HuH-7 (cell line): ENCODE measurements around the gene PGAP3.

Source experiments
- DNase-seq: peaks from one replicate; pipeline ENCODE4 v3.0.0; 2011; ENCODE audit warnings: low spot score

Gene PGAP3

DNA sequence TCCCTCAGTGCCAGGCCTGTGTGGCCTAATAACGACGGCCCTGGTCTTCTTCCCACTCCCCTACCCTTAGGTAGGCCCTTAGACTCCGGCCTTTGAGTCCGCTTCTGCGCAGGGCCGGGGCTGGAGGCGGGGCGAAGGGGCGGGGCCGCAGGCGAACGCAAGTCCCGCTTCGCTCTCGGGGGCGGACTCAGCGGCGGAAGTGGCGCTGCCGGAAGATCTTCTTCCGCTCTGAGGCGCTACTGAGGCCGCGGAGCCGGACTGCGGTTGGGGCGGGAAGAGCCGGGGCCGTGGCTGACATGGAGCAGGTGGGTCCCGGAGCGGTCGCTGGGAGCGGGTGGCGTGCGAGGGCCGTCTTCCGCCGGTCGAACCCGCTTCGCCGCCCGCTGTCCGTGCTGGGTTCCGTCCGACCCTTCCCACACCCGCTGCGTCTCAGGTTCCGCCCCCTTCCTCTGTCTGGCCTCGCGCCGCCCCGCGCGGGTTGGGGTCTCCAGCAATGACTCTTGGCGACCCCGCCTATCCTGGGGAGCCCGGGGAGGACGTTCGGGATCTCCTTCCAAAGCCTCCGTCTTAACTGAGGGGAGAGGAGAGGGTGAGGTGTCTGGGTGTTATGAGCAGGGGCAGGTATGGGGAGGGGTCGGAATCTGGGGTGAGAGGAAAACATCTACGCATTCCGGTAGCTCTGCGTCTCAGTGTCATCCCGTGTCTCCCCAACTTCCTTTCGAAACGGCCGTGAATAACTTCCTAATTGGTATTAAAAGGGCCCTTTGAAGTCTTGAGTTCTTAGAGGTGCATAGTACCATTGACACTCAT is 50.7 kb downstream of the PGAP3 start, which contains the start of gene STARD3:
STARD3 (plus strand) TSS at position 218 of the 810 bp plus-strand sequence. CDS start 16,388 bp downstream, outside the sequence.
- peak; percentile 91 for DNase-seq

DNA sequence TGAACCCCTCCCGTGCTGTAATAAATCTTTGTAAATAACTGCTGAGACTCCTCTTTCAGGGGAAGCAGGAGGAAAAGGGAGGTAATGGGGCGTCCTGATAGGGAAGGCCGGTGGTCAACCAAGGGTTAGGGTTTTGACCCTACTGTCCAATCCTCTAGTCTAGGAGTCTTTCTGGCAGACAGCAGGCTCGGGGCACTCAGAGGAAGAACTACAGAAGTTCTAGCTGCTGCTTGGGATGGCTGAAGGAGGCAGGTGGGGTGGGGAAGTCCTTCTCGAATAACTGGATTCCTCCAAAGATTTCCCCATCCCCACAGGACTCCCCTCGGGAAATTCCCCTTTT is 51.3 kb downstream of the PGAP3 start:
- no peak for DNase-seq

DNA sequence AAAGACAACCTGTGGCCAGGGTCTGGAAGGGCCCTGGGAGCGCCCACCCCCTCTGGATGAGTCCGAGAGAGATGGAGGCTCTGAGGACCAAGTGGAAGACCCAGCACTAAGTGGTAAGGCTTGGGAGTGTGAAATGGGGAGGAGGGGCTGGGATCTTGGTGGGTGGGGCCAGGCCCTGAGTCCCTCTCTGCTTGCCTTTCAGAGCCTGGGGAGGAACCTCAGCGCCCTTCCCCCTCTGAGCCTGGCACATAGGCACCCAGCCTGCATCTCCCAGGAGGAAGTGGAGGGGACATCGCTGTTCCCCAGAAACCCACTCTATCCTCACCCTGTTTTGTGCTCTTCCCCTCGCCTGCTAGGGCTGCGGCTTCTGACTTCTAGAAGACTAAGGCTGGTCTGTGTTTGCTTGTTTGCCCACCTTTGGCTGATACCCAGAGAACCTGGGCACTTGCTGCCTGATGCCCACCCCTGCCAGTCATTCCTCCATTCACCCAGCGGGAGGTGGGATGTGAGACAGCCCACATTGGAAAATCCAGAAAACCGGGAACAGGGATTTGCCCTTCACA is 52.2 kb downstream of the PGAP3 start:
- no peak for DNase-seq

DNA sequence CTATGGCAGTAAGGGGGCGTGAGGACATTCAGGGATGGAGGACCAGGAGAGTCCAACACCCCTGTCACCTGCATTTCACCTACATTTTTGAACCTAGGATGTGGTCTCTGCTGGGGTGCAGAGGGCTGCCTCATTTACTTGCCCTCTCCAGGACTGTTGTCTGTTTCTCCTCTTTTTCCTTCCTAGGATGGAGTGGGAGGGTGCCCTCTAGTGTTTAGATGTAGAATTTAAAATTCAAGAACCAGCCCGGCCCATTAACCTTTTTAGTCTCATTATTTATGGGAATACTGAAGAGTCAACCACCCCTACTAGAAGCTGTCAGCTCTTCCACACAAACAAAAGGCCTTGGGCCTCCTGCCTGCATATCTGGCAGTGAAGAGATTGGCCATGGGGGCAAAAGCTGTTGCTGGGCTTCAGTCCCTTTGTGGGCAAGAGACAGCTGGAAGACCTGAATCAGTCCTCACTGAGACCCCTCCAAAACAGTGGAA is 53.4 kb downstream of the PGAP3 start:
- DNase-seq, result peak; percentile 57

DNA sequence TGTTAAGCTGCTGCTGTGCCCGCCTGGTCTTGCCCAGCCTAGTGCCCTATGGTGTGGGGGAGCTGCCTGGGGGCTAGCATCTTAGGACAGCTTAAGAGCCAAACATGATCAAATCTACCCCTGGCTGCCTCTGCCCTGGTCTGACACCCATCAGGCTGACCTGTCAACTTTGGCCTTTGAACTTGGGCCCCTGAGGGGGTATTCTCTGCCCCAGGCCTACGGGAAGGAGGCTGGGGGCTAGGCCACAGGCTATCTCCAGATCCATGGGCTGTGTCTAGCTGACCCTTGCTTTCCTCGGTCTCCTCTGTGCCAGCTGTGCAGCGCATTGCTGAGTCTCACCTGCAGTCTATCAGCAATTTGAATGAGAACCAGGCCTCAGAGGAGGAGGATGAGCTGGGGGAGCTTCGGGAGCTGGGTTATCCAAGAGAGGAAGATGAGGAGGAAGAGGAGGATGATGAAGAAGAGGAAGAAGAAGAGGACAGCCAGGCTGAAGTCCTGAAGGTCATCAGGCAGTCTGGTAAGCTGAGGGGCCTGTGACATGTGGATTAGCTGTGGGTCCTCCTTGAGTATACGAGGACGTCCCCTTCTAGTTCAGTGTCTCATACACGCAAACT is 54.2 kb downstream of the PGAP3 start:
- DNase-seq, result no peak

DNA sequence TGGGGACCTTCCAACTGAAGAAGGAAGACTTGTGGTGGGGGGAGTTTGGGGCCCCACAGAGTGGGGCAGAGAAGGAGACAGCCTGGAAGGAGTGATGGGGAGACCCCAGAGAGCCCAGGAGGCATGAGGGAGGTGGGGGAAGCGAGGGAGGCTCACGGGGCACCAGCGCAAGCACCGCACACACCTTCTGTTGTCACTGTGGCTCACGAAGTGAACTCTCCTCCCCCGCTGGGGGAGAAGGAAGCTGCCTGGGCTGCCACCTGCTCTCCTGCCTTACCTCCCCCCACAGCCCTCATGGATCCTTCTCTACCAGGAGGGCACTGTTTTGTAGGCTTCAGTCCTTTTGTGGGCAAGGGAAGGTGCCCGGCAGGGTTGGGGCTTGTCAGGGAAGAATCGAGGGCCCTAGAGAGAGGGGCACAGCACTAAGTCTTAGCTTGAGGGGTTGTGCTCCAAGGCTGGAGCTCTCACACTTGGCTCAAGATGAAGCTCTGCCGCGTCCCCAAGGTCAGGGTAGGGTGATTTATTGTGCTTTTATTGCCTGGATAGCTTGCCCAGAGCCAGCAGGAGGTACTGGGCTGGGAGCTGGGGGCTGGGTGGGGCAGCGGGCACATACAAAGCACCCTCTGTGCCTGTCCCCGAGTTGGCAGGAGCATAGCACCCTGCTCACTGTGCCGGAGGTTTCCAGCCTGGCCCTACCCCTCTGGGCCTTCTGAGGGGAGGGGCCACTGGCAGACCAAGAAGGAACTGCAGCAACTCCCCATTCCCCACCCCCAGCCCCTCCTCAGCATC is 55.5 kb downstream of the PGAP3 start:
- DNase-seq, result no peak

DNA sequence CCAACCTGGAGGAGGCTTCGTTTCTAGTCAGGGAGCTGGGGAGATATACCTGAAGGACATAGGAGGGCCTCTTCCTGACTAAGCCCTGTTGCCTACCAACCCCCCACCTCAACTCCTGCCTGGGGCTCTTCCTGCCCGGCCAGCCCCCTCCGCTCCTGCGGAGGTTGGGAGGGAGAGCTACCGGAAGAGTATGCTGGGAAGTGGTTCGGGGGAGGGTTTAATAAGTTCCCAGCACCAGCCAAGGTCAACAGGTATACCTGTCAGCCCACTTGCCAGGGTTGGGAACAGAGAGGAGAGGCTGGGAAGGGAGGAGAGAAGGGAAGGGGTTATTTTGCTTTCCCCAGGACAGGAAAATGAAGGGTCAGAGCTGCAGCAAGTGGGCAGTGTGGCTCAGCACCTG is 56.5 kb downstream of the PGAP3 start:
- DNase-seq, result no peak

DNA sequence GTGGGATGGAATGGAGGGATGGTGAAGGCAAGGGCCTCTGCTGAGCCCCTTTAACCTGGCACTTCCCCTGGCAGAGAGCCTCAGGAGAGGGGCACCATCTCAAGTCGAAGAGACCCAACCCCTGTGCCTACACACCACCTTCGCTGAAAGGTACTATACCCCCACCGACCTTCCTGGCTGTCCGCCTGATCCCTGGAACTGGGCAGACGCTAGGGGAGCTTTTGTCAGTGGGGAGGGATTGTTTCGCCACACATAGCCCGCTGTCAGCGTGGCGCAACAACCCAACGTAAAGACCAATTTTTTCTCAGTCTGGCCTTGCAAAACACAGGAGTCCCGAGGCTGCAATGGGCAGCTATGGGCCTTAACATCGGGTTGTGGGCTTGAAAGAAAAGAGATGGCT is 58.0 kb downstream of the PGAP3 start:
- no peak for DNase-seq

DNA sequence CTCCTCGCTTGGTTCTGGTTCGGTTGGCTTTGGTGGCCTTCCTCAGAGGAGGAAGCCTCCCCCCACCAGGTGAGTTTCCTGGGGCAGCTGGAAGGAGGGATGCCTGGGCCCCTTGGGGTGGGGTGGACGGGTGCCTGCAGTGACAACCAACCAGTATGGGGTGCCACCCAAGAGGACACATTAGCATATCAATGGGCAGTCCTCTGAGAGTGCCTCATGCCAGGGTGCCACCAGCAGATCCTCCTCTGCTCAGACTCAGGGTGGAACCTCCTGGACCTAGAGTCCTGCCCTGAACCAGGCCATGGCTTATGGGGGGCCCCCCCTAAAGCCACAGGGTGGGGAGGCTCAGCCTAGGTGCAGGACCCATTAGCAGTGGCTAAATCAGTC is 58.4 kb downstream of the PGAP3 start:
- no peak for DNase-seq

DNA sequence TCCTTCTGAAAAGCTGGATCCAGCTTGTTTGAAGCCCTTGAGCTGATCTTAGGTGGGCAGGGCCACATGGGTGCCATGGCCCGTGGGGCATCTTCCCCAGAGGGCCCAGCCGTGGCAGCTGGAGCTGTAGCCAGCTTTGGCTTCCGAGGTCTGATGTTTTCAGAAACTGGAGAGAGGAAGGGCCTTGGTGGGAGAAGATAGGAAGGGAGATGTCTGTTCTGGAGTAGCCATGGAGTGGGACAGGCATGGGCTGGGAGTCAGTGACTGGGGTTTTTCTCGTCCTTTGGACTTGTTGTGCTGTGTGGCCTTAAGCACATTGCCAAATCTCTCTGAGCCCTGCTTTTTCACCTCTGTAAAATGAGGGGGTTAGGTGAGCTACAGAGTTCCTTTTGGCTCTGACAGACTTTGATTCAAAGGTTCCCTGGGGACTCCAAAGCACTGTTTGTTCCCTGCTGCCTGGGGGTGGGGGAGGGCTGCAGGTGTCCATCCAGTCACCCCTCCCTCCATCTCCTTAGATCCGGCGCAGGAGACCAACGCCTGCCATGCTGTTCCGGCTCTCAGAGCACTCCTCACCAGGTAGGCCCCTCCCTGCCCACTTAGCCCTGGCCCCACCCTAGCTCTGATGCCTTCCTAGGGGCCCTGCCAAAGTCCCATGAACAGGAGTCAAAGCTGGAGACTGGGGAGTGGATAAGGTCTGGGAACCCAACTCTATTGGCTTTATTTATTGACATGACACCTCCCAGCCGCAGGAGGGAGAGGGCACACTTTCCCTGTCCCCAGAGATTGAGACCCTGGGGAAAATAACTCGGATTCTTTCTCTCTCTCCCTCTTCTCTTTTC is 59.0 kb downstream of the PGAP3 start:
- no peak for DNase-seq

DNA sequence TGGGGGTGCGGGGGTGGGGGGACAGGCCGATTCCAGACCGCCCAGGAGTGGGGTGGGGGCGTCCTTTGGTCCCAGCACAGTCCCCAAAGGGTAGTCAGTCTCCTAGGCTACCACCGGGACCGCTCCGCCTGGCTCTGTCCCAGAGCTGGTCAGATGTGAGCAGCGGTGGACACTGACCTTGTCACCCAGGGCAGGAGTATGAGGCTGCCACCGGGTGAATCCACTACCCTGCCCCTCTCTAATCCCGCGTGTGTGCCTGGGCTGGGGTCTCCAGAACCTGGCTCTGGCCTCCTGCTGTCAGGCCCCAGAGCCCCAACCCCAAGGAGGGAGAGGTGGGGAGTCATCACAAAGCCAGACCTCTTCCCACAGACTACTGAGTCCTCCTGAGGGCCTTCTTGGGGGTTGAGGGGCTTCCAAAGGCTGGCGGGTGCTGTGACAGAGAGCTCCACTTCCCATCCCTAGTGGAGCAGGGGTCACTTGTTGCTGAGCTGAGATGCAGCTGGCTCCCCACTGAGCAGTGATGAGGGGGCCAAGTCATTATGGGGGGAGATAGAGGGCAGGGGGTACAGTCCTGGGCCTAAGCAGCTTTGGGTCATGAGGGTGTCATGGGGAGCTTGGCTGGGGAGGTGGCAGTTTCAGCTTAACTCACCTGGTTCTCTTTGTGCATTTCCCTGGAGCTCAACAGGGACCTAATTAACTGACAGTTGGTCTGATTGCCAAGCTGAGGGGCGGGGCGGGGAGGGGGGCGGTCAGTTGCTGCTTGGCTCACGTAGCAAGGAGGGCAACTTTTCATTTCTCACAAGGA is 59.9 kb downstream of the PGAP3 start:
- no peak for DNase-seq

DNA sequence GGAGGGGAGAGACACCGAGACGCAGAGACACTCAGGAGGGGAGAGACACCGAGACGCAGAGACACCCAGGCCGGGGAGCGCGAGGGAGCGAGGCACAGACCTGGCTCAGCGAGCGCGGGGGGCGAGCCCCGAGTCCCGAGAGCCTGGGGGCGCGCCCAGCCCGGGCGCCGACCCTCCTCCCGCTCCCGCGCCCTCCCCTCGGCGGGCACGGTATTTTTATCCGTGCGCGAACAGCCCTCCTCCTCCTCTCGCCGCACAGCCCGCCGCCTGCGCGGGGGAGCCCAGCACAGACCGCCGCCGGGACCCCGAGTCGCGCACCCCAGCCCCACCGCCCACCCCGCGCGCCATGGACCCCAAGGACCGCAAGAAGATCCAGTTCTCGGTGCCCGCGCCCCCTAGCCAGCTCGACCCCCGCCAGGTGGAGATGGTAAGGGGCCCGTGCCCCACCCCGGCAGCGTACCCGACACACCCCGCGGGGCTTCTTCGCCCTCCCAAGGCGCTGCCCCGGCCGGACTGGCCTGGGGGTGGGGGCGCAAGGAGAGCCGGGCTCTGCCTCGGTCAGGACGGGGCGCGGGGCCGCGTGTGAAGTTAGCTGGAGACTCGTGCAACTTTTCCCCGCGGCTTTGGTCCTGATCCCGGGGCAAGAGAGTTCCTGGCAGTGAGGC is 60.7 kb downstream of the PGAP3 start:
- DNase-seq, result no peak

DNA sequence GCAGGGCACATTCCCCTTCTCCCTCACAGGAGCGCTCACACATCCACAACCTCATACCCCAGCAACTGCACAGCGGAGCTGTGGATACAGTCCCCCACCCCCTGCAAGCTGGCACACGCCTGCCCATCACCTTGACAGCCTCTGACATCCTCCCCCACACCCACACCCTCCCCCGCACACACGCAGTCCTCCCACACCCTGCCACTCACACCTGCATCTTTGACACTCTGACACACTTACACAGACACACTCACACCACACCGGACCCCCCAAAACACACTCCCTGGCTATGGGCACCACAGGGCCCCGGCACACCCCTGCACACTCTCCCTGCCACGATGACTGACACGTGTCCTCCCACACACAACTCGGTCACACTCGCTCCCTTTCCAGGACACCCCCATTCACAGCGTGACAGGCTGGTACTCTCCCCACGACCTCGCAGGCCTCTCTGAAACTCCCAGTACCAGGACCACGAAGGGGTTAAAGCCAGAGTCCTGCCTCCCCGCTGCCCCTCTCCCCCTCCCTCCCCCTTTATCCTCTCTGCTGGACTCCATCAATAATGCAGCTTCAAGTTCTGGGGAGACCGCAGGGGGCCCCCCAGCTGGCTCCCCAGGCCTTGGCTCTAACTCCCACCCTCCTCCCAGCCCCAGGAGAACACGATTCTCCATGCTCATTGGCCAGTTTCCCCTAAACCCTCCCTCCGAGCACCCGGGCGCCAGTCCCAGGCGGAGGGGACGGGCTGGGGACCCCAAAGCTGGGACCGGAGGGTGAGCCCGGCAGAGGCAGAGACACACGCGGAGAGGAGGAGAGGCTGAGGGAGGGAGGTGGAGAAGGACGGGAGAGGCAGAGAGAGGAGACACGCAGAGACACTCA is 61.4 kb downstream of the PGAP3 start, which contains the start of gene PPP1R1B:
PPP1R1B (plus strand) TSS at position 782 of the 876 bp plus-strand sequence. CDS start 441 bp downstream, outside the sequence.
- no peak for DNase-seq

DNA sequence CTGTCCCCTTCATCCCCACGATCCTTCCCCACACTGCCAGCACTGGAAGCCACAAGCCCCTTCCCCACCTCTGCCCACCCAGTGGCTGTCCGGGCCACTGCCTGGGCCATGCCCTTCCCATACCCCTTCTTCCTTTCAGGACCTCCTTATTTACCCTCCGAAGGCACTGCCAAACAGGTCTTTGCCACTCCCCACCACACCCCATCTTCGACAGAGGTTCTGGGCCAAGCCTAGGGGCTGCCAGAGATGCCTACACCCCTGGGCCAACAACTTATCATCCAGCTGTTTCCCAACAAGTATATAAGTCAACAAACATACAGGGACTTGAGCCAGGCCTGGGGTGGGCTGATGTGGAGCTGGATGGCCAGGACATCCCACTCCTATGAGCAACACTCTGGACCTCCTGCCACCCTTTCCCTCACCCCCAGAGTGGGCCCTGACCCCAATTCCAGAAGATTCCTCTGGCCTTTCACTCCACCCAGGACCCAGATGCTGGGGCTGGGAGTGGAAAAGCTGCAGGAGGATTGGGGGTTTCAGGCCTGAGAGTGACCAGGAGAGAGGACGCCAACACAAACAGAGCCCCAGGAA is 62.6 kb downstream of the PGAP3 start:
- DNase-seq, result no peak

DNA sequence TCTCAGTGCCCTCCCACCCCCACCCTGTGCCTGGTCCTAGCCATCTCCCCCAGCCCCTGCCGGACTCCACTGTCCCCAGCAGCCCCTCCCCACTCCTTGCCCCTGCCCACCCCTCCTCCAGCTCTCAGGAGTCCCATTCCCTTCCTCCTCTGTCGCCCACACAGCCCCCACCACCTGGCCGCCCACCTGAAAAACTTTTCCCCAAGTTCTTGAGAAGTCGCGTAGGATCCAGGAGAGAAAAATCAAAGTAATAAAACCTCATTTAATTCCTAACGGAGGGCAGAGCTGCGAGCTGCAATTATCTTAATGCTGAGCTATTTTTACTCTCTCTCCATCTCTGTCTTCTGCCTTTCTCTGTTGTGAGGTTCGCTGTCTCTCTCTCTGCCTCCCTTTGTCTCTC is 63.5 kb downstream of the PGAP3 start:
- no peak for DNase-seq

DNA sequence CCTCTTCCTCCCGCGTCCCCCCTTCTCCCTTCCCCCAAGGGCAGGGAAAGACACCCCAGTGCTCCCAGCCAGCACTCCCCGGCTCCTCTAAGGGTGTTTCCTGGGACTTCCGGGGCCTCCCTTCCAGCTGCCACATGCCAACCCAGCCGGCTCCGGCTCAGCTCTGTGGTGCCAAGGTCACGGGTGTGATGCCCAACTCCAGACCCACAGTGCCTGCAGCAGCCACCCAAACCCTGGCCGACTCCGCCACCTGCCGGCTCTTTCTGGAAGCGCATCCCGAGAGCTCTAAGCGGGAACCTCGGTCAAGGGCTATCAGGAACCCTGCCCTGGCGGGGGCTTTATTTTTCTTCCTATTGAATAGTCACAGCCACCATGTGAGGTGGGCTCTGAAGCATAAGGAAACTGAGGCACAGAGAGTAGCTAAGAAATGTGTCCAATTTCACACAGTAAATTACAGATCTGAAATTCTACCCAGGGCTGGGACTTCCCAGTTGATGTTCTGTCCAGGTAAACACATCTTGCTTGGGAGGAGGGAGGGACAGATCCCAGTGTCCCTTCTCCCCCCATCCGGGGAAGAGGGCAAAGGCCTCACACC is 64.4 kb downstream of the PGAP3 start:
- DNase-seq, result peak; percentile 86

DNA sequence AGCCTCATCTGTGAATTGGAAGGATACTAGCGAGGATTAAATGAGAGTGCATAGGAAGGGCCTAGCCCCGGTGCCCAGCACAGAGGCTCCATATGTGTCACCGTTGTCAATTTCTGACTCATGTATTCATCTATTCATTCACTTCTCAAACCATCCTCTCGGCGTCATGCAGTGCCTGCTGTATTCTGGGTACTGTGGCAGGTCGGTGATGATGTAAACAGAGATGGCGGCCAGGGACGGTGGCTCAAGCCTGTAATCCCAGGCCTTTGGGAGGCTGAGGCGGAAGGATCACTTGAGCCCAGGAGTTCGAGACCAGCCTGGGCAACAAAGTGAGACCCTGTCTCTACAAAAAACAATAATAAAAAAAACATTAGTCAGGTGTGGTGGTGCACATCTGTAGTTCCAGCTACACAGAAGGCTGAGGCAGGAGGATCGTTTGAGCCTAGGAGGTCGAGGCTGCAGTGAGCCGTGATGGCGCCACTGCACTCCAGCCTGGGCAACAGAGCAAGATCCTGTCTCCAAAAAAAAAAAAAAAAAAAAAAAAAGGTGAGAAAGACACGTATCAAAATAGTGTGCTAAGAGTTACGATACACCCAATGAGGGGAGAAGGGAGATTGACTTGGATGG is 65.4 kb downstream of the PGAP3 start:
- DNase-seq, result no peak
